ENCODE measurements around the gene MYH16. TPM values are rescaled to one million over a fixed set of nuclear protein-coding genes. Genes with fewer than 3 reads are reported as not detected.

Gene MYH16
- total and polyA plus RNA-seq, 10 of the 15 experiments (the other 5 are each of a cell fraction or from before 2014, with no cell fraction given): 0.03 to 0.33 (median 0.04) TPM; not detected in 3

DNA sequence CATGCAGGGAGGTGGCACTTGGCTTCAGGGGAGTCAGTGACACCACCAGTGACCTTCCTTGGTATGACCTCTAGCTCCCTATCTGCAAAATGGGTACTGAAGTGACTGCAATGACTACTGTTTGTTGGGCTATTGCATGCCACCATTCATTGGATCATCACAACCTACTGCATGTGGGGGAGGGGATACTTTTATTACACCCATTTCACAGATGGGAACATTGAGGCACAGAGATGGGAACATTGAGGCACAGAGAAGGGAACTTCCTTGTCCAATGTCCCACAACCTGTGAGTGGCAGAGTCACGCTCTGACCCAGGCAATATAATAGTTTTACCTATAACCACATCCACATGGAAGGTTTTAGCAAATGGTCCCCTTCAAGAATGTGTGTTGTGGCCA, 12.2 kb upstream of the MYH16 start:
- in situ Hi-C loops (cut with MboI): no loop called here
- no peak overlapping the region for H2AFZ ChIP-seq (ENCODE audit: control insufficient read depth, low read depth, low read length)
- 71% methylated on average over 1 of the region's 1 CpG for WGBS (ENCODE audit: insufficient coverage, insufficient replicate concordance, low lambda C conversion rate, missing lambda C conversion rate)
- H3K4me1 ChIP-seq (ENCODE audit: control insufficient read depth, insufficient read depth, low read length): no peaks in the 10 kb centered on the region
- H3K27me3 ChIP-seq (replicated peaks in 1 of 2; ENCODE audit: control insufficient read depth in 2 of 2, insufficient read depth in 2 of 2, low read length in 1 of 2): no peaks in the 10 kb centered on the region
- H3K9me3 ChIP-seq (replicated peaks; ENCODE audit: control insufficient read depth, insufficient read depth, low read length): no peaks in the 10 kb centered on the region
- POLR2A ChIA-PET: no interaction called here
- no peak overlapping the region for H3K4me2 ChIP-seq (ENCODE audit: control insufficient read depth, insufficient read depth)
- TF ChIP-seq TARDBP (IDR thresholded peaks at IDR 0.05; ENCODE audit: borderline replicate concordance) (no peak), CBX5 (IDR thresholded peaks at IDR 0.05; ENCODE audit: low read depth) (no peak), NBN (IDR thresholded peaks at IDR 0.05) (no peak), ZNF24 (IDR thresholded peaks at IDR 0.05) (no peak), STAT3 (IDR thresholded peaks at IDR 0.05; ENCODE audit: low read depth, low read length) (no peak), ESRRA (IDR thresholded peaks at IDR 0.05; ENCODE audit: low read length) (no peak), ZNF207 (IDR thresholded peaks at IDR 0.05; ENCODE audit: borderline replicate concordance) (no peak), NFYA (IDR thresholded peaks at IDR 0.05; ENCODE audit: borderline replicate concordance, low read depth, low read length) (no peak), MEF2B (IDR thresholded peaks at IDR 0.05; ENCODE audit: partially characterized antibody, poor library complexity, severe bottlenecking) (no peak), TCF12 (IDR thresholded peaks at IDR 0.05; ENCODE audit: low read depth, low read length) (no peak)
- TF ChIP-seq, protein P1, sequence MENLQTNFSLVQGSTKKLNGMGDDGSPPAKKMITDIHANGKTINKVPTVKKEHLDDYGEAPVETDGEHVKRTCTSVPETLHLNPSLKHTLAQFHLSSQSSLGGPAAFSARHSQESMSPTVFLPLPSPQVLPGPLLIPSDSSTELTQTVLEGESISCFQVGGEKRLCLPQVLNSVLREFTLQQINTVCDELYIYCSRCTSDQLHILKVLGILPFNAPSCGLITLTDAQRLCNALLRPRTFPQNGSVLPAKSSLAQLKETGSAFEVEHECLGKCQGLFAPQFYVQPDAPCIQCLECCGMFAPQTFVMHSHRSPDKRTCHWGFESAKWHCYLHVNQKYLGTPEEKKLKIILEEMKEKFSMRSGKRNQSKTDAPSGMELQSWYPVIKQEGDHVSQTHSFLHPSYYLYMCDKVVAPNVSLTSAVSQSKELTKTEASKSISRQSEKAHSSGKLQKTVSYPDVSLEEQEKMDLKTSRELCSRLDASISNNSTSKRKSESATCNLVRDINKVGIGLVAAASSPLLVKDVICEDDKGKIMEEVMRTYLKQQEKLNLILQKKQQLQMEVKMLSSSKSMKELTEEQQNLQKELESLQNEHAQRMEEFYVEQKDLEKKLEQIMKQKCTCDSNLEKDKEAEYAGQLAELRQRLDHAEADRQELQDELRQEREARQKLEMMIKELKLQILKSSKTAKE (IDR thresholded peaks at IDR 0.05; ENCODE audit: low read depth, poor library complexity, severe bottlenecking): no peak
- intact Hi-C loops (cut with micrococcal nuclease; ENCODE audit: unreplicated experiment): no loop called here
- RAD21 ChIA-PET (ENCODE audit: unreplicated experiment): no interaction called here
- H3K27ac ChIP-seq (ENCODE audit: control insufficient read depth, insufficient read depth): no peak overlapping the region
- no peak overlapping the region for H3K4me3 ChIP-seq
- no peak for ATAC-seq
- SMC1A ChIA-PET (ENCODE audit: uncharacterized antibody, unreplicated experiment): no interaction called here
- H3K36me3 ChIP-seq (ENCODE audit: control insufficient read depth in 2 of 2, insufficient read depth in 2 of 2, low read length in 1 of 2): no peaks in the 10 kb centered on the region
- CTCF ChIA-PET: no interaction called here
- no peak overlapping the region for H3K9ac ChIP-seq (ENCODE audit: control insufficient read depth, insufficient read depth, low read length)
- no TSS peak for BruUV-seq (replicated peaks)
- no peaks in the 10 kb centered on the region for H3K79me2 ChIP-seq (ENCODE audit: control insufficient read depth, insufficient read depth, low read length)
- FAIRE-seq: no peak
- H4K20me1 ChIP-seq (ENCODE audit: control insufficient read depth, insufficient read depth): no peaks in the 10 kb centered on the region
- no peak for DNase-seq (ENCODE audit: low read depth, low spot score)
